Measurements from ENCODE around the gene B4GALT1.

DNA sequence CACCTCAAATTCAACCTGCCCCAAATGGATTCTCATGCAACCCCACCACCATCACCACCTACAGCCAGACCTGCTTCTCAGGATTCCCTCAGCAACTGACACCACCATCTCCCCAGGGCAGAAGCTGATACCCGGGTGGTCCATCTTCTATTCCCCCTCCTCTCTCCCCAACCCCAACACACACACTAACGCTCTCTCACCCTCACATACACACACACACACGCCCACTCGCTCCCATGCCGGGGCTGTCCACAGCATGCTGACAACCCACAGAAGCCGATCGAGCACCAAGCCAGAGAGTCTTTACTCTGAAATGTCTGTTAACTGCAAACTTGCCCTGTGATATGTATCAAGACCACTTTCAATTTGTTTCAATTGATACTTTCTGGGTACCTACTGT, 28.4 kb downstream of the B4GALT1 start:
- TF ChIP-seq CTCF (conservative IDR thresholded peaks at IDR 0.05 in 1 of 2, IDR thresholded peaks at IDR 0.05 in 1 of 2; ENCODE audit: extremely low read depth in 1 of 2, insufficient read depth in 1 of 2, low read depth in 1 of 2, low read length in 2 of 2) (no peak), EZH2 (IDR thresholded peaks at IDR 0.05; ENCODE audit: borderline replicate concordance, low read length) (no peak)

Measured in mammary epithelial cell (primary cell).